IMR-90 (cell line): ENCODE data around the gene C1QTNF12.

Source experiments
- CTCF ChIP-seq: conservative IDR thresholded peaks from 2 replicates; pipeline ENCODE4 v1.5.1; 2012; ENCODE audit warnings: mild to moderate bottlenecking, low read depth, low read length, improper control_type of control experiment
- POLR2A ChIP-seq: IDR thresholded peaks from 2 replicates; pipeline ENCODE4 v1.6.1; 2012; ENCODE audit warnings: mild to moderate bottlenecking, low read depth, low read length

- TF ChIP-seq POLR2A (no peak), CTCF (no peak)
These were observed 45.9 kb upstream of the C1QTNF12 start for GRCh38 chr1:1292442-1292779.
